ENCODE results near the gene ANKRD6. TPM values are rescaled to one million over a fixed set of nuclear protein-coding genes. Genes with fewer than 3 reads are reported as not detected.

The ANKRD6 gene
- total RNA-seq, 1 donor from 2014 or later: 5.5 TPM

GRCh38 chr6:89566930-89567629 is 134.1 kb downstream of the ANKRD6 start:
- peaks cover 2% of the 10 kb centered on the region for H3K36me3 Mint-ChIP-seq (ENCODE audit: unreplicated experiment)
- peaks cover 5% of the 10 kb centered on the region for H3K4me1 Mint-ChIP-seq (ENCODE audit: unreplicated experiment)
- peaks cover 5% of the 10 kb centered on the region for H3K27me3 Mint-ChIP-seq (ENCODE audit: unreplicated experiment)
- no peaks in the 10 kb centered on the region for H3K9me3 Mint-ChIP-seq (ENCODE audit: unreplicated experiment)
- no peak for DNase-seq (ENCODE audit: extremely low spot score, unreplicated experiment)
- no peak for TF ChIP-seq CTCF (IDR thresholded peaks at IDR 0.05)
- H3K4me3 Mint-ChIP-seq (ENCODE audit: unreplicated experiment): no peak overlapping the region
- no peak overlapping the region for H3K27ac Mint-ChIP-seq (ENCODE audit: unreplicated experiment)

GRCh38 chr6:89567630-89568390 is 134.9 kb downstream of the ANKRD6 start:
- Mint-ChIP-seq H3K27me3 (ENCODE audit: unreplicated experiment) (no peaks in the 10 kb centered on the region), H3K4me3 (ENCODE audit: unreplicated experiment) (no peak overlapping the region), H3K27ac (ENCODE audit: unreplicated experiment) (no peak overlapping the region), H3K36me3 (ENCODE audit: unreplicated experiment) (peaks cover 2% of the 10 kb centered on the region), H3K4me1 (ENCODE audit: unreplicated experiment) (peaks cover 5% of the 10 kb centered on the region), H3K9me3 (ENCODE audit: unreplicated experiment) (no peaks in the 10 kb centered on the region)
- TF ChIP-seq CTCF (IDR thresholded peaks at IDR 0.05): no peak
- no peak for DNase-seq (ENCODE audit: extremely low spot score, unreplicated experiment)

GRCh38 chr6:89574910-89575561 is 142.1 kb downstream of the ANKRD6 start:
- Mint-ChIP-seq H3K27me3 (ENCODE audit: unreplicated experiment) (no peaks in the 10 kb centered on the region), H3K27ac (ENCODE audit: unreplicated experiment) (no peak overlapping the region), H3K4me1 (ENCODE audit: unreplicated experiment) (peaks cover 2% of the 10 kb centered on the region), H3K36me3 (ENCODE audit: unreplicated experiment) (peaks cover 2% of the 10 kb centered on the region), H3K9me3 (ENCODE audit: unreplicated experiment) (no peaks in the 10 kb centered on the region), H3K4me3 (ENCODE audit: unreplicated experiment) (no peak overlapping the region)
- TF ChIP-seq CTCF (IDR thresholded peaks at IDR 0.05): no peak
- no peak for DNase-seq (ENCODE audit: extremely low spot score, unreplicated experiment)

- H3K4me1 Mint-ChIP-seq (ENCODE audit: unreplicated experiment): peaks cover 2% of the 10 kb centered on the region
- H3K4me3 Mint-ChIP-seq (ENCODE audit: unreplicated experiment): no peak overlapping the region
- no peaks in the 10 kb centered on the region for H3K27me3 Mint-ChIP-seq (ENCODE audit: unreplicated experiment)
- H3K27ac Mint-ChIP-seq (ENCODE audit: unreplicated experiment): no peak overlapping the region
- peaks cover 2% of the 10 kb centered on the region for H3K36me3 Mint-ChIP-seq (ENCODE audit: unreplicated experiment)
- no peaks in the 10 kb centered on the region for H3K9me3 Mint-ChIP-seq (ENCODE audit: unreplicated experiment)
- no peak for TF ChIP-seq CTCF (IDR thresholded peaks at IDR 0.05)
- DNase-seq (ENCODE audit: extremely low spot score, unreplicated experiment): no peak
Measured at GRCh38 chr6:89575562-89575960, 142.6 kb downstream of the ANKRD6 start.
